ENCODE data around the gene FBXO17.
"Not testable (repeated sequence)": the region's sequence is repeated elsewhere in the genome, so short reads cannot be mapped to it uniquely, and the experiment has no call there.

FBXO17 gene

DNA sequence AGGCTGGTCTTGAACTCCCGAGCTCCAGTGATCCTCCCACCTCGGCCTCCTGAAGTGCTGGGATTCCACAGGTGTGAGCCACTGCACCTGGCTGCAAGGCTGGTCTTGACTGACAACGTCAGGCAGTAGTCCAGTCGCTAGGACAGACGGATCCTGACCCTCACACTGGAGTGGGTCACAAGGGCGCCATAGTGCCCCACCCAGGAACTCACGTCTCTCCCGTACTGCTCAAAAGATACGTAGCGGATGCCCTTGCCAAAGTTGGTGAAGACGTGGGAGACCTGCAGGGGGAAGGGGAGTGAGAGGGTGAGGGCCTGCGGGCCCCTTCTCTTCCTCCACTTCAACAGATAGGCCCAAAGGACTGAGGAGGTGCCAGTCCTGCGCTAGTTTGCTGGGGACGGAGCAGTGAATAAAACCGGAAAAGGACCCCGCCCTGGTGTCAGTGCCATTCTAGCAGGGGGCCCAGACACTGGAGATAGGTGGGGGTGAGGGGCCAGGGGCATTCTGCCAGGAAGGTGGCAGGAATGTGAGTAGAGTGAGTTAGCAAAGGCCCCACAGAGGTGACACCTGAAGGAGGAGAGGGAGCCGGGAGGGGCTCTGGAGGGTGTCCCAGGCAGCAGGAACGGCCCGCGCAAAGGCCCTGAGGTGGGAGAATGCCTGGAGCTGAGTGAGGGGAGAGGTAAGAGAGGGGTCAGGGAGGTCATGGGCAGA, 32.9 kb downstream of the FBXO17 start:
- no peak for DNase-seq (ENCODE audit: low spot score)

- DNase-seq (ENCODE audit: low spot score): no peak
Observed at GRCh38 chr19:38941979-38942378, 33.6 kb downstream of the FBXO17 start.

- DNase-seq (ENCODE audit: low spot score): not testable (repeated sequence)
Observed at GRCh38 chr19:38941466-38941865, 34.1 kb downstream of the FBXO17 start.

- no peak for DNase-seq (ENCODE audit: low spot score)
Observed at GRCh38 chr19:38939957-38940356, 35.6 kb downstream of the FBXO17 start.

GRCh38 chr19:38933544-38933943, 42.0 kb downstream of the FBXO17 start:
- DNase-seq (ENCODE audit: low spot score): no peak

DNA sequence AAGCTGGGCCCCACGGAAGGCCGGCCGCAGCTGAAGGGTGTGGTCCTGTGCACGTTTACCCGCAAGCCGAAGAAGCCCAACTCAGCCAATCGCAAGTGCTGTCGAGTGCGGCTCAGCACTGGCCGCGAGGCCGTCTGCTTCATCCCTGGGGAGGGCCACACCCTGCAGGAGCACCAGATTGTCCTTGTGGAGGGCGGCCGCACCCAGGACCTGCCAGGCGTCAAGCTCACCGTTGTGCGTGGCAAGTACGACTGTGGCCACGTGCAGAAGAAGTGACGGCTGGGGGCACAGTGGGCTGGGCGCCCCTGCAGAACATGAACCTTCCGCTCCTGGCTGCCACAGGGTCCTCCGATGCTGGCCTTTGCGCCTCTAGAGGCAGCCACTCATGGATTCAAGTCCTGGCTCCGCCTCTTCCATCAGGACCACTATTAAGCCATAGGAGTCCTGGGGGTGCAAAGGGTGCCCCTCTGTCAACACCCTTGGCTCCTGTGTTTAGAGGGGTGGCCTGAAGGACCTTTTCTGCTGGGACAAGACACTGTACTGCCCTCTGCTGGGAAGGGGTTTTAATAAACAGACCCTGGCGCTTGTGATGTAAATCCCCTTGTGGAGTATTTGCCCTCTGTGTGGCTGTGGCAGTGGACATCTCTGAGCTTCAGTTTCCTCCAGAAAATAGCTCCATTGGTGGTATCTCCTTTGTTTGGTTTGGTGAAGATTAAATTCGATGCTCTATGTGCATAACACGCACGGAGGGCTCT, 42.9 kb downstream of the FBXO17 start:
- DNase-seq (ENCODE audit: low spot score): peak; percentile 47

GRCh38 chr19:38931521-38931793, 44.1 kb downstream of the FBXO17 start:
- DNase-seq (ENCODE audit: low spot score): no peak

DNA sequence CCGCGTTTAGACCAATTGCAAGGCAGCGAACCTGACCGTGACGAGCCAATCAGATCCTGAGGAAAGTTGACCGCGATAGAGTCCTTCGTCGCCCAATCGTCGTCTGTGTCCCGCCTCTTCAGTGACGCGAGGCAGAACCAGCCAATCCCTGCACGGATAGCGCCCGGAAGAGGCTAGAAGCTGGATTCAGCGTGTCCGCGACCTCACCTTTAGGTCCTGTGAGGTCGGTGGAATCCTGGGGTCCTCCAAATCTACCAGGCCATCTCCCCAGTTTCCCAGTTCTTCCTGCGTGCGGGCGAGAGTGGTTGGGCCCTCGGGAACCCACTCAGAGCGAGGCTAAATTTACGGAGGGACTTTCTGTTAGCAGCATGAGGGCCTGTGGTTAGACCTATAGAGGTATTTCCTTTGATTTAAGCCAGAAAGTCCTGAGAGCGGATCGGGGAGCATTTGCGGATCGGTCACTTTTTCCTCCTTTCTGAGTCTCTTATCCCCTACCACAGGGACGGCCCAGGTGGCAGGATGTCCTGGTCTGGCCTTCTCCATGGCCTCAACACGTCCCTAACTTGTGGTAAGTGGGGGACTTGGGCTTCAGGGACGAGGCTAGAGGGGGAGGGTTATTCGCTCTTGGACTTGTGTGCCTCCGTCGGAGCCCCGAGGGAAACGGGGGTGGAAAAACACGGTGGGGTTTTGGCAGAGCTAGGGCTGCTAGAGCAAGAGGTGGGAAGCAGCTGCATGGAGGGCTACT, 44.6 kb downstream of the FBXO17 start, which contains the start of gene MRPS12:
Gene MRPS12 (plus strand): TSS at position 169 of the 745 bp plus-strand sequence. CDS start 351 bp downstream, at position 520.
- peak; percentile 99 for DNase-seq (ENCODE audit: low spot score)

- peak; percentile 93 for DNase-seq (ENCODE audit: low spot score)
Observed at GRCh38 chr19:38929929-38930775, 45.4 kb downstream of the FBXO17 start, which contains the start of gene SARS2. Gene SARS2 (minus strand): TSS chr19:38930763. CDS start chr19:38930736, 27 bp downstream.

DNA sequence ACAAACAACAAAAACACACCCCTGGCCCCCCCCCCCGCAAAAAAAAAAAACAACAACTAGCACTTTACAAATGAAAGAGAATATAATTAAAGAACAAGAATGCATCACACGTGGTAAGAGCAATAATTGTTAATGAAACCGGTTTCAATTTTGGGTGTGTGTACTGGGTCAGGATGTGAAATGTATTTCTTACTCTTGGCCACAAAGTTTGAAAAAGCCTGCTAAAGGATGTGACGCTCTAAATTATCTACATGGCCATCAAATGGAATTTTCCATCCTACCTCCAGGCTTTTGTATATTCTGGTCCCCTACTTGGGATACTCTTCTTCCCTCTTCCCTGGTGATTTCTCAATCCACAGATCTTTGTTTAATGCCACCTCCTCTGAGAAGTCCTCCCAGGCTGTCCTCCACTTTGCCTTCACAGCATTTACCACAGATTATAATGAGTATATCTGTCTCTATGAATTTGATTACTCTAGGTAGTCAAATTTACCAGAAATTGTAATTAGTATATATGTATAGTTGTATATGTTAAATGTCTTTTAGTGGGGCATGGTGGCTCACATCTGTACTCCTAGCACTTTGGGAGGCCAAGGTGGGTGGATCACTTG, 47.0 kb downstream of the FBXO17 start:
- DNase-seq (ENCODE audit: low spot score): peak; percentile 36

DNA sequence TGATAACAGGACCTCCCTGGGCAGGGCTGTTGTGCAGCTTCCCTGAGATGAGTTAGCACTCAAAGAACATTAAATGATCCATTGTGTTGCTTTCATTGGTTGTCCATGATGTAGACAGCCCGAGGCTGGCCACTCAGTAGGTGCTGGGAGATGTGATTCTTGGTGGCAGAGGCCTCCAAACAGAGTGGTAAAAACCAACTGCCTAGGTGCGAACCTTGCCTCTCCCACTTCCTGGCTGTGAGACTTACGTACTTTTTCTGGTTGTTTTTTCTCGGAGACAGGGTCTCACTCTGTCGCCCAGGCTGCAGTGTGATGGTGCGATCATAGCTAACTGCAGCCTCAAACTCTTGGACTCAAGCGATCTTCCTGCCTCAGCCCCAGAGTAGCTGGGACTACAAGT, 51.2 kb downstream of the FBXO17 start:
- peak; percentile 56 for DNase-seq (ENCODE audit: low spot score)

- DNase-seq (ENCODE audit: low spot score): no peak
Observed at GRCh38 chr19:38922482-38922881, 53.1 kb downstream of the FBXO17 start.

DNA sequence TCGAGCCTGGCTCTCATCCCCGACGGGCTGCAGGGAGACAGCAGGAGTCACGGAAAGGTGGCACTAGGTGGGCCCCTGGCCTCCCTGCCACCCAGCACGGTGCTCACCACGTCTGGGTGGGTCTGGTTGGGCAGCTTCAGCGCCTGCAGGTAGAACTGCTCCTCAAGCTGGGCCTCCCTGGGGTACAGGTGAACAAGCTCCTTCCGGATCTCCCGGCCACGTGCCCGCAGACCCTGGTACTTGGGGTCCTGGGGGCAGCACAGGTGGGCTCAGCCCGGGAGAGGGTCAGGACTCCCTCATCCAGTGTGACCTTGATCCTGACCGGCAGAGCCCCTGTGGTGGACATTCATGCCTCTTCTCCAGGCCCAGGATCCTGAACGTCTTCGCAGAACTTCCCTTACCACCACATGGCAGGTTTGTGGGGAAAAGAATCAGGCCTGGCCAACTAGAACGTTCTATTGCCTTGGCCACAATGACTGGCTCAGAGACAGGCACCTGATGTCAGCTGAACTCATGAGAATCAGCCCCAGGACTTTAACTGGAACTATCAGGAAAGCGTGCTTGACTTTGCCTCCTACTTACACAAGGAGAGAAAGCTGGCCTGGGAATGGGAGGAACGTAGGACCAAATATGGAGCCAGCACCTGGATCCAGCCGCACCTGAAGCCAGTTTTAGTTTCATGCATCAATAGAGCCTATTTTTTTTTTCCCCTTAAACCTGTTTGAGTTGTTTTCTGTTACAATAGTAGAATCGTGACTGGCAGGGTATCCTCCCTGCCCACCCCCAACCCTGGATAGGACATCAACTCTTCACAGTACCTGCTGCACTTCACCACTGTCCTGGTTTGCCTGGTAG, 53.9 kb downstream of the FBXO17 start:
- DNase-seq (ENCODE audit: low spot score): no peak

DNA sequence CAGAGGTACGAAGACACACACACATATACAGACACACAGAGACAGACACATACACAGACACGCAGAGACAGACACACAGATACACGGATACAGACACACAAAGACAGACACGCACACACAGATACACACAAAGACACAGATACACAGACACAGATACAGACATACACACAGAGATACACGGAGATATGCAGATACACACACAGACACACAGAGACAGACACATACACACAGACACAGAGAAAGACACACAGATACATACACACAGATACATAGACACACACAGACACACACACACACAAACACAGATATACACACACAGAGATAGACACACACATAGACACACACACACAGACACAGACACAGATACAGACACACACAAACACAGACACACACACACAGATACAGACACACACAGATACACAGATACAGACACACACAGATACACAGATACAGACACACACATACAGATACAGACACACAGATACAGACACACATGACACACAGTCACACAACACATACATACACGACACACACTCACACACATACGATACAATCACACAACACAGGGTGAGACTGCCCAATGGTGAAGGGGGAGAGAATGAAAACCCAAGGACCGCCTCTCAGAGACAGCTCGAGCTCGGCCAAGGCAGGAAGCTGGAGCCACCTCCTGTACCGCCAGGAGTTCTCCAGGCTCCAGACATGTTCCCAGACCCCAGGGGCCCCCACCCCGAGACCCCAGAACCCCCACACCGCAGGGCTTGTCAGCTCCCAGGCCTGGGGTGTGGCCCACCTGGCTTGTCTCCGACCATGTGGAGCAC, 54.7 kb downstream of the FBXO17 start:
- no peak for DNase-seq (ENCODE audit: low spot score)

GRCh38 chr19:38919837-38920601, 55.5 kb downstream of the FBXO17 start:
- no peak for DNase-seq (ENCODE audit: low spot score)

GRCh38 chr19:38918526-38918925, 57.0 kb downstream of the FBXO17 start:
- DNase-seq (ENCODE audit: low spot score): no peak

- DNase-seq (ENCODE audit: low spot score): no peak
Observed at GRCh38 chr19:38917921-38918491, 57.5 kb downstream of the FBXO17 start.

DNA sequence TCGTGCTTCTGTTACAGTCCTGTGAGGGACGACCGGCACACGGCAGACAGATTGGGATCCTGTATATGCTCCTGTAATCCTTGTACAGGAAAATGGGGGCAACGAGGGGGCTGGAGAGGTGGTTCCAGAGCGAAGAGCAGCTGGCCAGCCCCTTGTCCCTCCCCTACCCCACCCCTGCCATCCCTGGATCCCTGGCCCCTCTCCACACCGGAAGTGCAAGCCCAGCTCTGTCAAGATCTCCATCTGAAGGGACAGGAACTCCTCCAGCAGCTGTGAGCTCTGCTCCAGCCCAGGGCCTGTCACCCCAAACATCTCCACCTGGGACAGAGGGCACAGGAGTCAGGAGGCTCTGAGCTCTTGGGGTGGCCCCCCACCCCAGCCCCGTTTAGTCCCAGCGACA, 58.0 kb downstream of the FBXO17 start:
- no peak for DNase-seq (ENCODE audit: low spot score)
